HepG2 (cell line): ENCODE measurements around the gene EEA1. TPM values are rescaled to one million over a fixed set of nuclear protein-coding genes. Genes with fewer than 3 reads are reported as not detected.

Source experiments
- CBX1 ChIP-seq: IDR thresholded peaks from one replicate; pipeline ENCODE4 v1.6.1; 2016; ENCODE audit warnings: antibody characterized with exemption, low read depth
- CCAR2 ChIP-seq: fragments of 200-400 bp; formaldehyde crosslinking; optimal IDR thresholded peaks from 2 replicates; pipeline ENCODE3; 2018; ENCODE audit warnings: low read depth, mild to moderate bottlenecking, low read length, moderate library complexity
- DBP ChIP-seq: sonication (generic); formaldehyde crosslinking; IDR thresholded peaks from 2 replicates; pipeline ENCODE4 v1.4.0; 2020; ENCODE audit warnings: missing genetic modification reagents; ENCODE audit errors: not compliant biosample characterization
- DPF2 ChIP-seq: sonication (generic); formaldehyde crosslinking; IDR thresholded peaks from 2 replicates; pipeline ENCODE4 v1.4.0; 2020; ENCODE audit warnings: mild to moderate bottlenecking, low read depth, missing genetic modification reagents, borderline replicate concordance
- ELF4 ChIP-seq: sonication (generic); formaldehyde crosslinking; IDR thresholded peaks from 2 replicates; pipeline ENCODE4 v1.5.0; 2020; ENCODE audit warnings: missing genetic modification reagents, mild to moderate bottlenecking, moderate library complexity, borderline replicate concordance
- ETV5 ChIP-seq: IDR thresholded peaks from 2 replicates; pipeline ENCODE4 v1.6.1; 2018; ENCODE audit warnings: missing biosample characterization, missing genetic modification reagents, inconsistent platforms, borderline replicate concordance
- GABPB1 ChIP-seq: IDR thresholded peaks from 2 replicates; pipeline ENCODE4 v1.6.1; 2016; ENCODE audit warnings: mild to moderate bottlenecking, missing genetic modification reagents, moderate library complexity, missing compliant biosample characterization
- HIC2 ChIP-seq: sonication (generic); formaldehyde crosslinking; IDR thresholded peaks from 2 replicates; pipeline ENCODE4 v1.9.0; 2022; ENCODE audit warnings: low read depth, missing genetic modification reagents
- HNRNPH1 ChIP-seq: fragments of 200-400 bp; formaldehyde crosslinking; optimal IDR thresholded peaks from 2 replicates; pipeline ENCODE3; 2017; ENCODE audit warnings: mild to moderate bottlenecking, low read depth, low read length
- MAFG ChIP-seq: sonication (generic); formaldehyde crosslinking; IDR thresholded peaks from 2 replicates; pipeline ENCODE4 v1.5.1; 2020; ENCODE audit warnings: mild to moderate bottlenecking, missing genetic modification reagents
- MAX ChIP-seq: IDR thresholded peaks from 2 replicates; pipeline ENCODE4 v1.6.1; 2012; ENCODE audit warnings: inconsistent platforms
- MXD4 ChIP-seq: IDR thresholded peaks from 2 replicates; pipeline ENCODE4 v1.6.1; 2016; ENCODE audit warnings: mild to moderate bottlenecking, missing biosample characterization, missing genetic modification reagents
- POLR2AphosphoS2 ChIP-seq: IDR thresholded peaks from 2 replicates; pipeline ENCODE4 v1.6.1; 2011; ENCODE audit warnings: low read depth, low read length, improper control_type of control experiment
- RBFOX2 ChIP-seq: fragments of 200-400 bp; formaldehyde crosslinking; IDR thresholded peaks from 2 replicates; pipeline ENCODE4 v1.6.1; 2017; ENCODE audit warnings: low read depth, mild to moderate bottlenecking, low read length
- SAP130 ChIP-seq: IDR thresholded peaks from 2 replicates; pipeline ENCODE4 v1.6.1; 2016; ENCODE audit warnings: low read depth
- SMAD1 ChIP-seq: sonication (generic); formaldehyde crosslinking; IDR thresholded peaks from 2 replicates; pipeline ENCODE4 v1.4.0; 2020; ENCODE audit warnings: missing genetic modification reagents, low read depth, mild to moderate bottlenecking, borderline replicate concordance
- SP1 ChIP-seq, 2 experiments: fragments of 450-650 bp in 1 of 2; sonication (generic) in 1 of 2; formaldehyde crosslinking in 1 of 2; IDR thresholded peaks; 2 replicates each; pipeline versions ENCODE4 v1.4.0 to v1.6.1; 2016 to 2020; ENCODE audit warnings: missing genetic modification reagents in 1 of 2
- TAF1 ChIP-seq: sonication (generic); formaldehyde crosslinking; IDR thresholded peaks from 2 replicates; pipeline ENCODE4 v1.4.0; 2020; ENCODE audit warnings: missing genetic modification reagents
- ZBTB20 ChIP-seq: sonication (generic); formaldehyde crosslinking; IDR thresholded peaks from 2 replicates; pipeline ENCODE4 v1.8.1; 2023; ENCODE audit warnings: missing genetic modification reagents, low read depth, mild to moderate bottlenecking, borderline replicate concordance
- ZNF292 ChIP-seq: sonication (generic); formaldehyde crosslinking; IDR thresholded peaks from 2 replicates; pipeline ENCODE4 v1.8.1; 2022; ENCODE audit warnings: mild to moderate bottlenecking, low read depth, missing genetic modification reagents, borderline replicate concordance
- ZNF414 ChIP-seq: sonication (generic); formaldehyde crosslinking; IDR thresholded peaks from 2 replicates; pipeline ENCODE4 v1.5.0; 2020; ENCODE audit warnings: missing genetic modification reagents
- ZNF619 ChIP-seq: sonication (generic); formaldehyde crosslinking; IDR thresholded peaks from 2 replicates; pipeline ENCODE4 v1.4.0; 2020; ENCODE audit warnings: mild to moderate bottlenecking, missing genetic modification reagents
- ZNF652 ChIP-seq: IDR thresholded peaks from 2 replicates; pipeline ENCODE4 v1.6.1; 2016; ENCODE audit warnings: low read depth, borderline replicate concordance
- ZNF724P ChIP-seq: sonication (generic); formaldehyde crosslinking; IDR thresholded peaks from 2 replicates; pipeline ENCODE4 v1.8.0; 2022; ENCODE audit warnings: missing genetic modification reagents, borderline replicate concordance
- ZNF773 ChIP-seq: sonication (generic); formaldehyde crosslinking; IDR thresholded peaks from 2 replicates; pipeline ENCODE4 v1.4.0; 2020; ENCODE audit warnings: missing genetic modification reagents, borderline replicate concordance
- polyA plus RNA-seq, 8 experiments: library from polyadenylated mRNA; depleted of rRNA in 3 of 8; stranded (reverse) in 7 of 8; unstranded in 1 of 8; fragments of >200 nt; fragmentation: Illumina TruSeq in 4 of 8; extraction: Trizol in 4 of 8; gene quantifications; 2 replicates each; pipeline versions ENCODE4 v1.2.1 to v1.2.3, GENCODE V29; 2011 to 2016; ENCODE audit warnings: low read depth in 4 of 8, missing spikeins in 1 of 8, mixed read lengths in 1 of 8; ENCODE audit not compliant: insufficient read depth in 1 of 8
- total RNA-seq, 5 experiments: library from RNA; depleted of rRNA; stranded (reverse); fragments of >200 nt; fragmentation: Illumina TruSeq; extraction: Trizol; gene quantifications; 2 replicates each; pipeline ENCODE4 v1.2.3, GENCODE V29; 2016; ENCODE audit warnings: low read depth in 1 of 5
- TF ChIP-seq, protein P1 (sequence below): sonication (generic); formaldehyde crosslinking; IDR thresholded peaks from 2 replicates; pipeline ENCODE4 v1.4.0; 2020; ENCODE audit warnings: missing genetic modification reagents, borderline replicate concordance

EEA1 gene
- total and polyA plus RNA-seq, 2 of the 13 experiments (the other 11 are each of a cell fraction or from before 2014, with no cell fraction given): 5.0 to 19.3 TPM

DNA sequence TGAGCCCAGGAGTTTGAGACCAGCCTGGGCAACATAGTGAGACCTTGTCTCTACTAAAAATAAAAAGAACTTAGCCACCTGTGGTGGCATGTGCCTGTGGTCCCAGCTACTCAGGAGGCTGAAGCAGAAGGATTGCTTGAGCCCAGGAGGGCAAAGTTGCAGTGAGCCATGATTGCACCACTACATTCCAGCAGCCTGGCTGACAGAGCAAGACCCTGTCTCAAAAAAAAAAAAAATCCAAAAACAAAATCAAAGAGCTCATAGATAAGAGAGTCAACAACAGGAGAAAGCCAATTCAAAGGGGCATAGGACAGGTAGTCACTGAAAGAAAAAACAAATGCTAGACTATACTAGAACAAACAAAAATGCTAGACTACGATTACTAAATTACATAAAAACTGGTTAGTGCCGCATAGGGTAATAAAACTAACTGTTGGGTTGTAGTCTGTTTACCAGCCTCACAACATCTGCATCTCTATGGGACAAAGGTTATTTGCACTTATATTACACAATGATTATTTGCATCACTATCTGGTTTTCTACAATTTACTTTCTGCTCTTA lies 16.6 kb upstream of the EEA1 start (continued):
- TF ChIP-seq ZNF292 (peak; percentile 86), ZNF652 (peak; percentile 20; the same call in 1 of the 2 replicates), ZNF773 (CRISPR knock-in tag) (no peak), MXD4 (CRISPR knock-in tag) (no peak; the same call in 1 of the 2 replicates), SMAD1 (CRISPR knock-in tag) (no peak), TAF1 (no peak), HIC2 (CRISPR knock-in tag) (peak; percentile 75), ZNF724P (CRISPR knock-in tag) (no peak), POLR2AphosphoS2 (no peak), SP1 (IDR thresholded peaks at IDR 0.05) (no peak), SP1 (CRISPR knock-in tag; IDR thresholded peaks at IDR 0.05) (no peak), MAX (peak; percentile 14; the same call in 1 of the 2 replicates), CBX1 (peak; percentile 60), HNRNPH1 (no peak), GABPB1 (CRISPR knock-in tag) (0 out of 2 replicates have a peak, but pooled peaks have one; percentile 25), DPF2 (peak; percentile 91; the same call in 1 of the 2 replicates), DBP (CRISPR knock-in tag) (no peak), ZNF414 (no peak), SAP130 (no peak; the same call in 1 of the 2 replicates), CCAR2 (no peak), ELF4 (CRISPR knock-in tag) (no peak), MAFG (CRISPR knock-in tag) (no peak), ZBTB20 (CRISPR knock-in tag) (peak; percentile 61; the same call in 1 of the 2 replicates), RBFOX2 (no peak), ZNF619 (no peak), ETV5 (peak; percentile 34; the same call in 1 of the 2 replicates)
- TF ChIP-seq, protein P1, sequence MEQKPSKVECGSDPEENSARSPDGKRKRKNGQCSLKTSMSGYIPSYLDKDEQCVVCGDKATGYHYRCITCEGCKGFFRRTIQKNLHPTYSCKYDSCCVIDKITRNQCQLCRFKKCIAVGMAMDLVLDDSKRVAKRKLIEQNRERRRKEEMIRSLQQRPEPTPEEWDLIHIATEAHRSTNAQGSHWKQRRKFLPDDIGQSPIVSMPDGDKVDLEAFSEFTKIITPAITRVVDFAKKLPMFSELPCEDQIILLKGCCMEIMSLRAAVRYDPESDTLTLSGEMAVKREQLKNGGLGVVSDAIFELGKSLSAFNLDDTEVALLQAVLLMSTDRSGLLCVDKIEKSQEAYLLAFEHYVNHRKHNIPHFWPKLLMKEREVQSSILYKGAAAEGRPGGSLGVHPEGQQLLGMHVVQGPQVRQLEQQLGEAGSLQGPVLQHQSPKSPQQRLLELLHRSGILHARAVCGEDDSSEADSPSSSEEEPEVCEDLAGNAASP (CRISPR knock-in tag): peak; percentile 19; the same call in 1 of the 2 replicates
